MCF 10A (cell line): ENCODE results near the gene PFN1. TPM values are rescaled to one million over a fixed set of nuclear protein-coding genes. Genes with fewer than 3 reads are reported as not detected.

ENCODE experiments used
- BruUV-seq: library from RNA; stranded (reverse); fragments of 400-500 nt; replicated peaks from 2 replicates; lab custom pipeline; 2021; lab: Mats Ljungman, UMichigan
- CTCF ChIA-PET: fragments of 300-600 bp; sonication (Branson Sonifier 250); formaldehyde crosslinking; extraction: SDS; loops from one replicate; lab custom pipeline; 2021; ENCODE audit warnings: antibody characterized with exemption, inconsistent platforms; lab: Yijun Ruan, JAX
- POLR2A ChIA-PET: fragments of 300-600, 350-650 bp; sonication (Branson Sonifier 250); formaldehyde crosslinking; extraction: SDS; loops from one replicate; lab custom pipeline; 2020; ENCODE audit warnings: antibody characterized with exemption, inconsistent platforms; lab: Yijun Ruan, JAX
- DNase-seq: peaks from one replicate; pipeline ENCODE4 v3.0.0-alpha.2; 2018; ENCODE audit not compliant: unreplicated experiment
- H3K27ac Mint-ChIP-seq: one replicate; pipeline ENCODE4 v1.8.0; 2022; ENCODE audit warnings: mild to moderate bottlenecking, low read depth, mixed read lengths; ENCODE audit not compliant: unreplicated experiment
- H3K27me3 Mint-ChIP-seq: one replicate; pipeline ENCODE4 v1.8.0; 2022; ENCODE audit warnings: mixed read lengths; ENCODE audit not compliant: insufficient read depth, unreplicated experiment
- H3K36me3 Mint-ChIP-seq: one replicate; pipeline ENCODE4 v1.8.0; 2022; ENCODE audit warnings: mild to moderate bottlenecking, moderate library complexity, mixed read lengths; ENCODE audit not compliant: insufficient read depth, unreplicated experiment
- H3K4me1 Mint-ChIP-seq: one replicate; pipeline ENCODE4 v1.8.0; 2022; ENCODE audit warnings: mixed read lengths; ENCODE audit not compliant: insufficient read depth, unreplicated experiment
- H3K4me3 Mint-ChIP-seq: one replicate; pipeline ENCODE4 v1.8.0; 2022; ENCODE audit warnings: mild to moderate bottlenecking, moderate library complexity, mixed read lengths; ENCODE audit not compliant: unreplicated experiment
- H3K9me3 Mint-ChIP-seq: one replicate; pipeline ENCODE4 v1.8.0; 2022; ENCODE audit warnings: mixed read lengths; ENCODE audit not compliant: unreplicated experiment
- intact Hi-C: fragments of 100-400 bp; cut with micrococcal nuclease; formaldehyde crosslinking; loops from 2 replicates; pipeline ENCODE4 v1.14.1; 2022
- total RNA-seq: library from RNA; stranded (reverse); gene quantifications from 2 replicates; pipeline ENCODE4 v1.2.3, GENCODE V29; 2022
- TF ChIP-seq, protein P1 (sequence below): fragments of 200-600 bp; IDR thresholded peaks from one replicate; pipeline ENCODE4 v1.8.0; 2022; ENCODE audit warnings: antibody characterized with exemption, mild to moderate bottlenecking; ENCODE audit not compliant: unreplicated experiment

PFN1 gene
- total RNA-seq, 1 experiment from 2014 or later: 1,106 TPM

DNA sequence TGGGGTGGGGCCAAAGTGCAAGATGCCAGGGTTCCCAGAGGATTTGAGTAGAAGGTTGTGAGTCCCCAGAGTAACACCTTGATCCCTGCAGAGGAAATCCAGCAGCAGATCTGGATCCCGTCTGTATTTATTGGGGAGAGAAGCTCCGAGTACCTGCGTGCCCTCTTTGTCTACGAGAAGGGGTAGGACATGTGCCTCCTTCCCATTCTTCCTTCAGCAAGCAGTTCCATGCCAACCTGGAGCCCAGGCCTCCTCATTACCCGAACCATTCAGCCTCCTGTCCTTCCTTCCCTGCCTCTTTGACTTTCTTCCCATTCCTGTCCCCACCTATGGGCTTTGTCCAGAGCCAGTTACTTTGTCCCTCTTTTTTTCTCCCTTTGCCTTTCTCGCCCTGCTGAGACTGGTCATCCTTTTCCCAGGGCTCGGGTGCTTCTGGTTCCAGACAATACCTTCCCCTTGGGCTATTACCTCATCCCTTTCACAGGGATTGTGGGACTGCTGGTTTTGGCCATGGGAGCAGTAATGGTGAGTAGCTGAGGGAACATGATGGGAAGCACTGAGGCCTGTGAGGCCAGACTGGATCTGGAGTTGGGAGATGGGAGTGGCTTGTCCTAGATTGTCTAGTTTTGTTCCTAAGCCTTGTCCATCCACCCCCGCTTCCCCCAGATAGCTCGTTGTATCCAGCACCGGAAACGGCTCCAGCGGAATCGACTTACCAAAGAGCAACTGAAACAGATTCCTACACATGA lies 5.4 kb downstream of the PFN1 start:
- peaks cover 67% of the 10 kb centered on the region for H3K36me3 Mint-ChIP-seq
- ChIA-PET CTCF (interaction anchor here (0.7 kb wide), 1 partner anchor 26 kb away, joined by 3 read pairs; no protein-coding TSS in a partner anchor), POLR2A (interaction anchor here (0.8 to 21.5 kb wide), 3 partner anchors 25 to 474 kb away, joined by 3 to 639 read pairs (median 182); partner anchors contain the start of gene SPAG7)
- intact Hi-C loops: no loop called here
- no peaks in the 10 kb centered on the region for H3K27me3 Mint-ChIP-seq
- peaks cover 64% of the 10 kb centered on the region for H3K4me1 Mint-ChIP-seq
- TF ChIP-seq, protein P1, sequence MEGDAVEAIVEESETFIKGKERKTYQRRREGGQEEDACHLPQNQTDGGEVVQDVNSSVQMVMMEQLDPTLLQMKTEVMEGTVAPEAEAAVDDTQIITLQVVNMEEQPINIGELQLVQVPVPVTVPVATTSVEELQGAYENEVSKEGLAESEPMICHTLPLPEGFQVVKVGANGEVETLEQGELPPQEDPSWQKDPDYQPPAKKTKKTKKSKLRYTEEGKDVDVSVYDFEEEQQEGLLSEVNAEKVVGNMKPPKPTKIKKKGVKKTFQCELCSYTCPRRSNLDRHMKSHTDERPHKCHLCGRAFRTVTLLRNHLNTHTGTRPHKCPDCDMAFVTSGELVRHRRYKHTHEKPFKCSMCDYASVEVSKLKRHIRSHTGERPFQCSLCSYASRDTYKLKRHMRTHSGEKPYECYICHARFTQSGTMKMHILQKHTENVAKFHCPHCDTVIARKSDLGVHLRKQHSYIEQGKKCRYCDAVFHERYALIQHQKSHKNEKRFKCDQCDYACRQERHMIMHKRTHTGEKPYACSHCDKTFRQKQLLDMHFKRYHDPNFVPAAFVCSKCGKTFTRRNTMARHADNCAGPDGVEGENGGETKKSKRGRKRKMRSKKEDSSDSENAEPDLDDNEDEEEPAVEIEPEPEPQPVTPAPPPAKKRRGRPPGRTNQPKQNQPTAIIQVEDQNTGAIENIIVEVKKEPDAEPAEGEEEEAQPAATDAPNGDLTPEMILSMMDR: no peak
- H3K4me3 Mint-ChIP-seq: peak overlapping the region; percentile 36
- H3K9me3 Mint-ChIP-seq: no peaks in the 10 kb centered on the region
- peak overlapping the region; percentile 98 for H3K27ac Mint-ChIP-seq
- no peak for DNase-seq
- BruUV-seq: no TSS peak

DNA sequence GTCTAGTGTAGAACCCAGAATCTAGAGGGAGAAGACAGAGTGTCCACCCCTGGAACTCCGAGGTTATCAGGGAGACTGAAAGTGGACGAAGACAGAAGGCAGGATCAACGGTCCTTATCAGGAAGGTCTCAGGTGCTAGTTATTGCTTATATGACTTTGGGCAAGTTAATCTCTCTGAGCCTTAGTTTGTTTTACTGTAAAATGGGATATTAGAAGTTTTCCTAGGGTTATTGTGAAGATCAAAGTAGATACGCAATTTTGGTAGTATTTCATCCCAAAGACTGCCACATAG lies 7.1 kb downstream of the PFN1 start:
- Mint-ChIP-seq H3K4me3 (peak overlapping the region; percentile 91), H3K4me1 (peaks cover 55% of the 10 kb centered on the region), H3K9me3 (no peaks in the 10 kb centered on the region), H3K27me3 (no peaks in the 10 kb centered on the region), H3K27ac (peak overlapping the region; percentile 98), H3K36me3 (peaks cover 69% of the 10 kb centered on the region)
- CTCF ChIA-PET: interaction anchor here (0.6 kb wide), 1 partner anchor 39 kb away, joined by 3 read pairs; no protein-coding TSS in a partner anchor
- TF ChIP-seq, protein P1: no peak
- POLR2A ChIA-PET: interaction anchor here (2.5 to 21.5 kb wide), 5 partner anchors 8 to 46 kb away, joined by 22 to 639 read pairs (median 77); partner anchors contain the start of genes CAMTA2, ENO3, PFN1 and SPAG7
- intact Hi-C loops: loop anchor here (2.0 kb wide), 1 partner anchor 20 kb away; no protein-coding TSS in a partner anchor
- DNase-seq: no peak
- BruUV-seq: no TSS peak

DNA sequence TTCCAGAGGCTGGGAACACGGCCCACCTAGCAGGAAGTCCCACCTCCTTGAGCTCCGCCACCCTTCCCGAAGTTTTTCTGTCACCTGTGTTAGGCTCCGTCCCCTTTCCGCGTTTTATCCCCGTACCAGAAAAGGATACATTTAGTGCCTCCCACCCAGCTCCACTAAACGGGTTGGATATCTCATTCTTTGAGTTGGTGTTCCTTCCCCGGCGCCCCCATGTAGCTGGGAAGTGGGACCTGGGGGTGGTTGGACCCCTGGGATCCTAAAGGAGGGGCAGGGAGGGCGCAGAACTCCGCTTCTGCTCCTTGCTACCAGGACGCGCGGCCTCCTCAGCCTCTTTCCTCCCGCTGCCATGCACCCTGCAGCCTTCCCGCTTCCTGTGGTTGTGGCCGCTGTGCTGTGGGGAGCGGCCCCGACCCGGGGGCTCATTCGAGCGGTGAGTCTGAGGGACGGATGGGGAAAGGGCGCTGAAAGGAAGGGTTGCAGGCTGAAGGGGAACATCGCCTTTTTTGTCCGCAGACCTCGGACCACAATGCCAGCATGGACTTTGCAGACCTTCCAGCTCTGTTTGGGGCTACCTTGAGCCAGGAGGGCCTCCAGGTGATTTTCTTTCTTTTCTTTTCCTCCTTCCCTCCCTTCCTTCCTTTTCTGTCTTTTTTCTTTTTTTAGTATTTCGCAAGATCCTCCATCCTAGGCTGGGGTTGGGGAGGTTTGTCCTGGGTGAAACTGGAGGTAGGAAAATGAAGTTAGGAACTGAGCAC lies 7.6 kb downstream of the PFN1 start:
- BruUV-seq: TSS peak; percentile 72
- no peaks in the 10 kb centered on the region for H3K9me3 Mint-ChIP-seq
- TF ChIP-seq, protein P1: no peak
- H3K27ac Mint-ChIP-seq: peak overlapping the region; percentile 98
- peak overlapping the region; percentile 91 for H3K4me3 Mint-ChIP-seq
- H3K36me3 Mint-ChIP-seq: peaks cover 64% of the 10 kb centered on the region
- POLR2A ChIA-PET: interaction anchor here (0.6 to 21.5 kb wide), 26 partner anchors 9 to 1365 kb away, joined by 3 to 639 read pairs (median 6); partner anchors contain the start of genes ARRB2, CAMTA2, CHRNE and CYB5D2
- H3K27me3 Mint-ChIP-seq: no peaks in the 10 kb centered on the region
- CTCF ChIA-PET: interaction anchor here (0.5 to 3.0 kb wide), 9 partner anchors 8 to 229 kb away, joined by 3 to 24 read pairs (median 3); partner anchors contain the start of gene PFN1
- peaks cover 51% of the 10 kb centered on the region for H3K4me1 Mint-ChIP-seq
- no peak for DNase-seq
- intact Hi-C loops: loop anchor here (1.0 to 2.0 kb wide), 2 partner anchors 20 to 31 kb away; no protein-coding TSS in a partner anchor
